Retinal pigment epithelial cell (primary cell): ENCODE data around the gene FGD2.
"Not testable (repeated sequence)": the region's sequence is repeated elsewhere in the genome, so short reads cannot be mapped to it uniquely, and the experiment has no call there.

Experiments used
- DNase-seq: peaks from one replicate; pipeline ENCODE4 v3.0.0-alpha.2; 2010; ENCODE audit warnings: low read depth
- H3K4me3 ChIP-seq: 2 replicates; pipeline ENCODE4 v1.5.1; 2011; ENCODE audit warnings: mild to moderate bottlenecking, low read length, control low read depth, moderate library complexity
- CTCF ChIP-seq: conservative IDR thresholded peaks from 2 replicates; pipeline ENCODE4 v1.5.1; 2011; ENCODE audit warnings: low read depth, low read length, control low read depth, inconsistent platforms

Gene FGD2

DNA sequence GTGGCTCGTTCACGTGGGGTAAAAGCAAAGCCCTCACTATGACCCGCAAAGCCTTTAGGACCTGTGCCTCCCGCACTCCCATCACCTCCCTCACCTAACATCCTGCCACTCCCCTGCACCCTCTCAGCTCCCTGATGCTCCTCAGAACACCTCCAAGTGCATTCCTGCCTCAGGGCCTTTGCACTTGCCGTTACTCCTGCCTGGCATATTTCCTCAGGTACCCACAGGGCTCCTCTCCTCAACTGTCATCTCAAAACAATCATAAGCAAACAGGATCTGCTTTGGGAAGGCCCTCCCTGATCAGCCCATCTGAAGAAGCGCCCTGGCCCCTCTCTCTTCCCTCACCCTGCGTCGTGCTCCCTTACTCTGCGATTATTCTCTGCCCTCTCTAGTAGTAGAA lies 49.1 kb downstream of the FGD2 start:
- H3K4me3 ChIP-seq = no peak overlapping the region
- no peak for DNase-seq
- no peak for TF ChIP-seq CTCF

DNA sequence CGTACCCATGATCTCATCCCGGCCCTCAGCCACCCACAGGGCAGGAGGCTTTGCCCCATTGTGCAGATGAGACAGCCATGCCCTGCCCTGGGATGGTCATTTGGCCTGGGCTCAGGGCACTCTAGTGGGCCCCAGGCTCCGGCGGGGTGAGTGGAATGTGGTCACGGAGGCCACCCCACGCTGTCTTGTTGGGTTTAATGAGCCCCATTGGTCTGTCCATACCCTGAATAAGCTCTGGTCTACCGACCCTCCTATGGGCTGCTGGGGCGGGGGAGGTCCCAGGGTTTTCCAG lies 50.6 kb downstream of the FGD2 start:
- no peak for TF ChIP-seq CTCF
- no peak overlapping the region for H3K4me3 ChIP-seq
- no peak for DNase-seq

DNA sequence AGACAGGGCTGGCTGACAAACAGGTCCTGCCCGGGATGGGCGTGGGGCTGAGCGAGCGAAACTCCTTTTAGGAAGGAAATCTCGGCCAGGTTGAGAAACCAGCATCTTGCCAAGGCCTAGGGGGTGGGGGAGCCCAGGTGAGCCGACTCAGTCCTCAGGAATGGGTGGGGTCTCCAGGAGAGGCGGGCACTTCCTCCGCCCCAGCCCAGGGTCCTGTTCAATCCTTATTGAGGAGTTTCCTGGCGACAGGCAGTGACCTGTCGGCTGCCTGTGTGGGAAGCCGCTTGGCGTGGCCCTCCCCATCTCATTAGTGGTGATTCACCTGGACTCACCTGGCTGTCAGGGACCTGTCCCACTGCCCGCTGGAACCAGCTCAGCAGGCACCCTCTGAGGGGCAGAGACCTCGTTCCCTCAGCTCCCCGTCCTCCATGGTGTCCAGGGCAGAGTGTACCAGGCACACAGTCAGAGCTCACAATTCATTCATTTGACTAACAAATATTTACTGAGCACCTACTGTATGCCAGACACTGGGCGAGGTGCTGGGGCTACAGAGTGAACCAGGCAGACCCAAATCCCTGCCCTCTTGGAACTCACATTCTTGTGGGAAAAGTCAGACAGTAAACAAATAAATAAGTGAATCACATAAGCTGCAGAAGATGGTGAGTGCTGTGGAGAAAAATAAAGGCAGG lies 51.1 kb downstream of the FGD2 start:
- DNase-seq = no peak
- H3K4me3 ChIP-seq = no peak overlapping the region
- no peak for TF ChIP-seq CTCF

DNA sequence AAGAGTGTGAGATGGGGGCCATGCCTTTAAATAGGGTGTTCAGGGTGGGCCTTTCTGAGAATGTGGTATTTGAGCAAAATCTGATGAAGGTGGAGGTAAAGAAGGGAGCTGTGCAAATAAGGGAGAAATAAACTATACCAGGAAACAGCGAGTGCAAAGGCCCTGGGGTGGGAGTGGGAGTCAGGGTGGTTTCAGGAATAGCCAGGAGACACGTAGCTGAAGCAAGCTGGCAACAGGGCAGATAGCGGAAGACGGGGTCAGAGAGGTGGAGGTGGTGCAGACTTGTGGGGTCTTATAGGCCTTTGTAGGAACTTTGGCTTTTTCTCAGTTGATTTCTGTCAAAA lies 51.6 kb downstream of the FGD2 start:
- no peak for DNase-seq
- H3K4me3 ChIP-seq = no peak overlapping the region

DNA sequence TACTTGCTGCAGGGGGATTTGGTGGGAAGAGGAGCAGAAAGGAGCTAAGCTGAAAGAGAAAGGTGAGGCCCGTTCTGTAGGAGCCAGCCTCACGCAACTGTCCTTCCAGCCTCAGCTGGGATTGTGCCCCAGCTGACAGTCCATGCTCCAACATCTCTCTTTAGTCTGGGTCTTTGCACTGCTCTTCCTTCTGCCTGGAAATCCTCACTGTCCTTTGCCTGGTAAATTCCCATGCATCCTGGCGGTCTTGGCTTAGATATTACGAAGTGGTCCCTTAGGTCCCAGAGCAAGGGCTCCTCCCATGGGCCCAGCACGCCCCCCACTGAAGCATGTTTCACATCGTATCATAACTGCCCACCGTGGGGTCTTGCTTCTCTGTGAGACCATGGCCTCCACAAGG lies 52.2 kb downstream of the FGD2 start:
- no peak overlapping the region for H3K4me3 ChIP-seq
- no peak for TF ChIP-seq CTCF
- no peak for DNase-seq

More for the DNA sequence above, 51.6 kb downstream of the FGD2 start:
- TF ChIP-seq CTCF = no peak

DNA sequence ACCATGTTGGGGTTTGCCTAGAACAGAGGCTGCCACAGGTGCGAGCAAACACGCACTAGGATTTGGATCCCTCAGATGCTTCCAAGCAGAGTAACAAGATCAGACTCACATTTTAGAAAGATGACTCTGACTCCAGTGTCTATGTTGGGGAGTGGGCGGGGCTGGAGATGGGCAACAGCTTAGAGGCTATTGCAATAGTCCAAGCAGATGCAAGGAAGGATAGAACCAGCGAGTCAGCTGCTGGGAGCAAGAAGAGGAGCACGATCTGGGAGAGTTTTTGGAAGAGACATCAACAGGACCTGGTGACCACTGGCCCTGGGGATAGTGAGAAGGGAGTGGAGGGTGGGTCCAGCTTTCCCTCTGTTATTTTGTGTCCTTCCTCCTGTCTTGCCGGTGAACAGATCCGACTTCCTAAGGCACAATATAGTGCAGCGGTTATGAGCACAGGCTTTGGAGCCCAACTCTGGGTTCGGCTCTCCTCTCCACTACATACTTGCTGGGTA lies 52.7 kb downstream of the FGD2 start:
- no peak for TF ChIP-seq CTCF
- no peak overlapping the region for H3K4me3 ChIP-seq
- no peak for DNase-seq

DNA sequence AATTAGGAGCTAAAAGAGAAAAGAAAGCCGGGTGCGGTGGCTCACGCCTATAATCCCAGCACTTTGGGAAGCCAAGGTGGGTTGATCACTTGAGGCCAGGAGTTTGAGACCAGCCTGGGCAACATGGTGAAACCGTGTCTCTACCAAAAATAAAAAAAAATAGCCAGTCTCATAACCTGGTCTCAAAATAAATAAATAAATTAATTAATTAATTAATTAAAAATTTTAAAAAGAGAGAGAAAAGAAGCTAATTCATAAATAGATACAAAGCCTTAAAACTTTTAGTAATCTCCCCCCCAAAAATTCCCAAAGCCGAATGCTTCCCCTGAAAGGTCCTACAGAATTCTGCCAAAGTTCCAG lies 53.5 kb downstream of the FGD2 start:
- H3K4me3 ChIP-seq, DNase-seq: not testable (repeated sequence)
